H9 (cell line): ENCODE data around the gene PEX26. TPM values are rescaled to one million over a fixed set of nuclear protein-coding genes. Genes with fewer than 3 reads are reported as not detected.

Experiments
- DNase-seq: peaks from one replicate; pipeline ENCODE4 v3.0.0-alpha.2; 2017
- H2AFZ ChIP-seq: one replicate; pipeline ENCODE4 v1.6.1; 2013; ENCODE audit warnings: mild to moderate bottlenecking, low read length, control low read depth, moderate library complexity
- H2AK5ac ChIP-seq: 2 replicates; pipeline ENCODE4 v1.6.1; 2013; ENCODE audit warnings: low read length, control low read depth, mixed read lengths; ENCODE audit not compliant: insufficient read length
- H2BK120ac ChIP-seq: one replicate; pipeline ENCODE4 v1.6.1; 2013; ENCODE audit warnings: low read depth, mild to moderate bottlenecking, low read length, control low read depth, inconsistent platforms; ENCODE audit not compliant: poor library complexity, severe bottlenecking
- H2BK12ac ChIP-seq: 2 replicates; pipeline ENCODE4 v1.6.1; 2013; ENCODE audit warnings: low read length, control low read depth, mixed read lengths, low read depth; ENCODE audit not compliant: insufficient read length
- H2BK15ac ChIP-seq: 2 replicates; pipeline ENCODE4 v1.6.1; 2013; ENCODE audit warnings: low read depth, low read length, control low read depth
- H2BK20ac ChIP-seq: one replicate; pipeline ENCODE4 v1.6.1; 2013; ENCODE audit warnings: low read depth, mild to moderate bottlenecking, low read length, control low read depth, inconsistent platforms; ENCODE audit not compliant: poor library complexity, severe bottlenecking
- H2BK5ac ChIP-seq: 2 replicates; pipeline ENCODE4 v1.6.1; 2013; ENCODE audit warnings: low read length, control low read depth, mixed read lengths; ENCODE audit not compliant: insufficient read length
- H3K14ac ChIP-seq: 2 replicates; pipeline ENCODE4 v1.6.1; 2013; ENCODE audit warnings: low read length, control low read depth; ENCODE audit not compliant: insufficient read depth
- H3K18ac ChIP-seq: 2 replicates; pipeline ENCODE4 v1.6.1; 2013; ENCODE audit warnings: low read depth, mild to moderate bottlenecking, mixed read lengths, low read length, control low read depth; ENCODE audit not compliant: insufficient read length
- H3K23ac ChIP-seq: 2 replicates; pipeline ENCODE4 v1.6.1; 2013; ENCODE audit warnings: low read length, control low read depth, mixed read lengths, low read depth; ENCODE audit not compliant: insufficient read length
- H3K23me2 ChIP-seq: 2 replicates; pipeline ENCODE4 v1.6.1; 2013; ENCODE audit warnings: low read depth, mild to moderate bottlenecking, mixed read lengths, low read length, control low read depth; ENCODE audit not compliant: insufficient read length, poor library complexity, severe bottlenecking
- H3K27ac ChIP-seq: 2 replicates; pipeline ENCODE4 v1.5.1; 2013; ENCODE audit warnings: low read length, control low read depth, mixed read lengths, low read depth; ENCODE audit not compliant: insufficient read length
- H3K27me3 ChIP-seq: 2 replicates; pipeline ENCODE4 v1.6.1; 2013; ENCODE audit warnings: low read length, control low read depth, inconsistent platforms; ENCODE audit not compliant: insufficient read depth
- H3K4ac ChIP-seq: 2 replicates; pipeline ENCODE4 v1.6.1; 2013; ENCODE audit warnings: low read depth, mild to moderate bottlenecking, control low read depth, inconsistent platforms, low read length, moderate library complexity
- H3K4me1 ChIP-seq: 2 replicates; pipeline ENCODE4 v1.6.1; 2013; ENCODE audit warnings: low read length, control low read depth, inconsistent platforms; ENCODE audit not compliant: insufficient read depth
- H3K4me2 ChIP-seq: 2 replicates; pipeline ENCODE4 v1.6.1; 2013; ENCODE audit warnings: low read length, control low read depth, mixed read lengths; ENCODE audit not compliant: insufficient read length, insufficient read depth
- H3K56ac ChIP-seq: 2 replicates; pipeline ENCODE4 v1.6.1; 2013; ENCODE audit warnings: low read depth, mild to moderate bottlenecking, mixed read lengths, low read length, control low read depth; ENCODE audit not compliant: insufficient read length
- H3K79me1 ChIP-seq: 2 replicates; pipeline ENCODE4 v1.6.1; 2013; ENCODE audit warnings: low read depth, mild to moderate bottlenecking, moderate library complexity, low read length, control low read depth, inconsistent platforms; ENCODE audit not compliant: insufficient read depth, poor library complexity, severe bottlenecking
- H3K79me2 ChIP-seq: 2 replicates; pipeline ENCODE4 v1.6.1; 2013; ENCODE audit warnings: low read length, control low read depth, inconsistent platforms; ENCODE audit not compliant: insufficient read depth
- H3K9ac ChIP-seq: 2 replicates; pipeline ENCODE4 v1.6.1; 2013; ENCODE audit warnings: low read length, control low read depth, mixed read lengths; ENCODE audit not compliant: insufficient read length; ENCODE audit errors: extremely low read depth
- H3K9me3 ChIP-seq: one replicate; pipeline ENCODE4 v1.6.1; 2013; ENCODE audit warnings: low read depth, low read length, inconsistent platforms; ENCODE audit not compliant: control insufficient read depth
- H3T11ph ChIP-seq: one replicate; pipeline ENCODE4 v1.6.1; 2013; ENCODE audit warnings: mild to moderate bottlenecking, low read length, control low read depth, inconsistent platforms
- H4K20me1 ChIP-seq: one replicate; pipeline ENCODE4 v1.6.1; 2013; ENCODE audit not compliant: control insufficient read depth, insufficient read length, insufficient read depth
- H4K5ac ChIP-seq: 2 replicates; pipeline ENCODE4 v1.6.1; 2013; ENCODE audit warnings: low read depth, mild to moderate bottlenecking, mixed read lengths, low read length, control low read depth; ENCODE audit not compliant: insufficient read length
- H4K8ac ChIP-seq: replicated peaks from 2 replicates; pipeline ENCODE4 v1.6.1; 2013; ENCODE audit warnings: low read length, control low read depth, mixed read lengths, low read depth; ENCODE audit not compliant: insufficient read length
- H4K91ac ChIP-seq: 2 replicates; pipeline ENCODE4 v1.6.1; 2013; ENCODE audit warnings: low read depth, mild to moderate bottlenecking, moderate library complexity, mixed read lengths, low read length, control low read depth; ENCODE audit not compliant: insufficient read length
- H3K27ac Mint-ChIP-seq, 3 experiments: 2 replicates in 2 of 3; 3 replicates in 1 of 3; pipeline ENCODE4 v1.8.0; 2020 to 2021; ENCODE audit warnings: mixed read lengths in 3 of 3, mild to moderate bottlenecking in 1 of 3, moderate library complexity in 1 of 3
- H3K27me3 Mint-ChIP-seq: 2 replicates; pipeline ENCODE4 v1.8.0; 2021; ENCODE audit warnings: low read depth, mild to moderate bottlenecking, moderate library complexity, mixed read lengths
- H3K36me3 Mint-ChIP-seq, 3 experiments: 2 replicates in 2 of 3; 3 replicates in 1 of 3; pipeline ENCODE4 v1.8.0; 2020 to 2021; ENCODE audit warnings: low read depth in 3 of 3, mixed read lengths in 3 of 3; ENCODE audit not compliant: insufficient read depth in 1 of 3
- H3K4me1 Mint-ChIP-seq, 2 experiments: 2 replicates each; pipeline ENCODE4 v1.8.0; 2020; ENCODE audit warnings: mixed read lengths in 2 of 2
- H3K4me3 Mint-ChIP-seq, 2 experiments: 2 replicates in 1 of 2; 3 replicates in 1 of 2; pipeline ENCODE4 v1.8.0; 2020 to 2021; ENCODE audit warnings: mild to moderate bottlenecking in 2 of 2, mixed read lengths in 2 of 2, moderate library complexity in 1 of 2
- H3K9me3 Mint-ChIP-seq, 2 experiments: 2 replicates in 1 of 2; 3 replicates in 1 of 2; pipeline ENCODE4 v1.8.0; 2020; ENCODE audit warnings: mild to moderate bottlenecking in 2 of 2, mixed read lengths in 2 of 2, moderate library complexity in 1 of 2
- WGBS: extraction: QIAGEN DNeasy Blood & Tissue Kit; methylation state at CpG from one replicate; pipeline ENCODE4 v1.1.7; 2013; ENCODE audit warnings: missing lambda C conversion rate, low lambda C conversion rate, mixed read lengths; ENCODE audit not compliant: insufficient read length; ENCODE audit errors: extremely low coverage; 5-methylcytosine and 5-hydroxymethylcytosine counted together
- total RNA-seq: library from RNA; stranded (reverse); gene quantifications from 2 replicates; pipeline ENCODE4 v1.2.1, GENCODE V29; 2021
- TF ChIP-seq, protein P1 (sequence below): fragments of 200-600 bp; sonication (generic); conservative IDR thresholded peaks from 3 replicates; pipeline ENCODE4 v1.8.0; 2021; ENCODE audit warnings: antibody characterized with exemption, mild to moderate bottlenecking

The PEX26 gene
- total RNA-seq, 1 experiment from 2014 or later, result 35.4 TPM

DNA sequence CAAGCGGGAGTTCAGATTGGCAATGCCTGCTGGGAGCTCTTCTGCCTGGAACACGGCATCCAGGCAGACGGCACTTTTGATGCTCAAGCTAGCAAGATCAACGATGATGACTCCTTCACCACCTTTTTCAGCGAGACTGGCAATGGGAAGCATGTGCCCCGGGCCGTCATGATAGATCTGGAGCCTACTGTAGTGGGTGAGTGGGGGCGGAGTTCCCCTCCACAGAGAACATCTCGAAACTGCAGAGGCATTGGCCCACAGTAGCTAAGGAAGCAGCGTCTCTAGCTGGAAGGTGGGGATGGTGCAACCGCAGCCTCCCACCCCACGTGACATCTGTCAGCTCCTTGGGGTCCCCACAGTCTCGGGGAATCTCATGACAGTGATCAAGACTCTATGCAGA, 43.7 kb downstream of the PEX26 start:
- no peaks in the 10 kb centered on the region for H3K79me2 ChIP-seq
- H3K27me3 ChIP-seq, result no peaks in the 10 kb centered on the region
- H2BK12ac ChIP-seq, result no peak overlapping the region
- no peak overlapping the region for H3K56ac ChIP-seq
- no peak overlapping the region for H3K27ac Mint-ChIP-seq
- H3K9ac ChIP-seq, result no peak overlapping the region
- no peak overlapping the region for H2BK20ac ChIP-seq
- H3K4me1 ChIP-seq, result peaks cover 3% of the 10 kb centered on the region; the same call in 1 of the 2 replicates
- no peak overlapping the region for H3K4me3 Mint-ChIP-seq
- H3K9me3 ChIP-seq, result no peaks in the 10 kb centered on the region
- H3K23me2 ChIP-seq, result no peaks in the 10 kb centered on the region
- no peak overlapping the region for H2BK5ac ChIP-seq
- no CpG with 5 or more reads among the region's 13 CpGs for WGBS
- H3K27ac ChIP-seq, result no peak overlapping the region
- H3K4me1 Mint-ChIP-seq, result peaks cover 11 to 12% of the 10 kb centered on the region in 2 experiments
- TF ChIP-seq, protein P1, sequence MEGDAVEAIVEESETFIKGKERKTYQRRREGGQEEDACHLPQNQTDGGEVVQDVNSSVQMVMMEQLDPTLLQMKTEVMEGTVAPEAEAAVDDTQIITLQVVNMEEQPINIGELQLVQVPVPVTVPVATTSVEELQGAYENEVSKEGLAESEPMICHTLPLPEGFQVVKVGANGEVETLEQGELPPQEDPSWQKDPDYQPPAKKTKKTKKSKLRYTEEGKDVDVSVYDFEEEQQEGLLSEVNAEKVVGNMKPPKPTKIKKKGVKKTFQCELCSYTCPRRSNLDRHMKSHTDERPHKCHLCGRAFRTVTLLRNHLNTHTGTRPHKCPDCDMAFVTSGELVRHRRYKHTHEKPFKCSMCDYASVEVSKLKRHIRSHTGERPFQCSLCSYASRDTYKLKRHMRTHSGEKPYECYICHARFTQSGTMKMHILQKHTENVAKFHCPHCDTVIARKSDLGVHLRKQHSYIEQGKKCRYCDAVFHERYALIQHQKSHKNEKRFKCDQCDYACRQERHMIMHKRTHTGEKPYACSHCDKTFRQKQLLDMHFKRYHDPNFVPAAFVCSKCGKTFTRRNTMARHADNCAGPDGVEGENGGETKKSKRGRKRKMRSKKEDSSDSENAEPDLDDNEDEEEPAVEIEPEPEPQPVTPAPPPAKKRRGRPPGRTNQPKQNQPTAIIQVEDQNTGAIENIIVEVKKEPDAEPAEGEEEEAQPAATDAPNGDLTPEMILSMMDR, result no peak
- H3K14ac ChIP-seq, result no peak overlapping the region
- no peaks in the 10 kb centered on the region for H3K9me3 Mint-ChIP-seq
- H4K5ac ChIP-seq, result no peak overlapping the region
- H3K4ac ChIP-seq, result no peak overlapping the region
- H2BK15ac ChIP-seq, result no peak overlapping the region
- no peak overlapping the region for H4K8ac ChIP-seq
- no peak overlapping the region for H3K18ac ChIP-seq
- H3T11ph ChIP-seq, result no peak overlapping the region
- H3K23ac ChIP-seq, result no peak overlapping the region
- H4K20me1 ChIP-seq, result no peaks in the 10 kb centered on the region
- peaks cover under 1% of the 10 kb centered on the region for H3K27me3 Mint-ChIP-seq
- no peaks in the 10 kb centered on the region for H3K79me1 ChIP-seq
- no peak overlapping the region for H2AFZ ChIP-seq
- no peak overlapping the region for H4K91ac ChIP-seq
- no peak overlapping the region for H2AK5ac ChIP-seq
- peaks cover 0 to under 1% (median 0%) of the 10 kb centered on the region in 3 experiments; a peak in 2 of 7 replicates for H3K36me3 Mint-ChIP-seq
- no peak overlapping the region for H2BK120ac ChIP-seq
- H3K4me2 ChIP-seq, result no peak overlapping the region
- no peak for DNase-seq
